ENCODE results near the gene KIF18A. TPM values are rescaled to one million over a fixed set of nuclear protein-coding genes. Genes with fewer than 3 reads are reported as not detected.

The KIF18A gene
- total RNA-seq, 1 experiment from 2014 or later = 9.0 TPM

DNA sequence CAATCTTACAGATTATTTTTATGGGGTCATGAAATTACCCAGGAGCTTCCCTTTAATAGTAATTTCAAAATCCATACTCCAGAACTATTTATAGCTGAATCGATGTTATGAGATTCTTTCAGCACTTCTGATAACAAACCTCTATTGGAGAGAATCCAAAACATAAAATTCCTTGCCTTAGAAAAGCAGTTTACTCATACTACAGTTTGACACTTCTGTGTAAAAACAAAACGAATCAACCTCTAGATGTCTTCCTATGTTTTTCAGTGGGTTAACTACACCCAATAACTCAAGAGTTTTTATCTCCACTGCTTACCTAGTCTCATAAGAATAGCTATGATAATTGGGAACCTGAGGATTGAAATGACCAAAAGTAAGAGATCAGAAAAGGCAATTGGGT lies 35.6 kb downstream of the KIF18A start:
- in situ Hi-C loops (cut with HindIII; ENCODE audit: low pct_unique_long_range_greater_than_20kb, low sequenced_read_pairs) = no loop called here
- no peak for DNase-seq (ENCODE audit: low read depth)

DNA sequence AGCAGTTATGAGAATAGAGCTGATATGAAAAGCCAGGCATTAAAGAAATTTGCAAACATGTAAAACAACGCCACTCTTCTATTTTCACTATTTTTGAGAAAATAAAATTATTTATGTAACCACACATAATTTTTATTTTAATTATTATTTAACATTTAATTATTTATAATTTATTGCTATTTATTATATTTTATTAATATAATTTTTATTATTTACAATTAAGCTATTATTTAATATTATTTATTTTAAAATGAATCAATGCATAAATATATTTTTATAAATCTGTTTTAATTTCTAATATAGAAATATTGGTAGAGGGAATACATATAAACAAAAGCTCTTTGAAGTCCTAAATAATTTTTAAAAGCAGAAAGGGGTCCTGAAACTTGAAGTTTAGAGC lies 36.7 kb downstream of the KIF18A start:
- DNase-seq (ENCODE audit: low read depth) = no peak
- in situ Hi-C loops (cut with HindIII; ENCODE audit: low pct_unique_long_range_greater_than_20kb, low sequenced_read_pairs) = no loop called here

DNA sequence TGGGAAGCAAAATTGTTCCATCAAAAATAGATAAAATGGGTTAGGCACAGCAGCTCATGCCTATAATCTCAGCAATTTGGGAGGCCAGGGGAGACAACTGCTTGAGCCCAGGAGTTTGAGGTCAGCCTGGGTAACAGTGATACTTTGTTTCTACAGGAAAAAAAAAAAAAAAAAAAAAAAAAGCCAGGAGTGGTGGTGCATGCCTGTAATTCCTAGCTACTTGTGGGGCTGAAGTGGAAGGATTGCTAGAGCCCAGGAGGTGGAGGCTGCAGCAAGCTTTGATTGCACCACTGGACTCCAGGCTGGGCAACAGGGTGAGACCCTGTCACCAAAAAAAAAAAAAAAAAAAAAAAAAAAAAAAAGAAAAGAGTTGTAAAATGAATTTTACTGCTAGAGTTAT lies 49.6 kb downstream of the KIF18A start:
- DNase-seq (ENCODE audit: low read depth) = no peak
- in situ Hi-C loops (cut with HindIII; ENCODE audit: low pct_unique_long_range_greater_than_20kb, low sequenced_read_pairs) = no loop called here

DNA sequence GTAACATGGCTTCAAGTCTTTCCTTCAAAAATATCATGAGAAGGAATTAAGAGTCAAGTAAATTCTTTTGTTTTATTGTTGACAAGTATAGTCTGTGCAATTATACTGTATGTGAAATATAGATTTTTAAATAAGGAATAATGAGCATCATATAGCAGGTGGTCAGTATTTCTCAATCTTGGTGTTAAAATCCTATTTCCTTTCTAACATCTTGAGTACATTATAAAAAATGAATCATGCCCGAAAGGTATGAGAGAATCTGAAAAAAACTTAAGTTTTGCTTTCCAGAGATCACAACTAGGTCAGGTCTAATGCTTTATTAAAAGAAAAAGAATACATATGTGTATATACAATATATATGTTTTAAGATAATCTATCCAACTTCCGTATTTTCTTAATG lies 53.1 kb downstream of the KIF18A start:
- in situ Hi-C loops (cut with HindIII; ENCODE audit: low pct_unique_long_range_greater_than_20kb, low sequenced_read_pairs) = no loop called here
- no peak for DNase-seq (ENCODE audit: low read depth)

DNA sequence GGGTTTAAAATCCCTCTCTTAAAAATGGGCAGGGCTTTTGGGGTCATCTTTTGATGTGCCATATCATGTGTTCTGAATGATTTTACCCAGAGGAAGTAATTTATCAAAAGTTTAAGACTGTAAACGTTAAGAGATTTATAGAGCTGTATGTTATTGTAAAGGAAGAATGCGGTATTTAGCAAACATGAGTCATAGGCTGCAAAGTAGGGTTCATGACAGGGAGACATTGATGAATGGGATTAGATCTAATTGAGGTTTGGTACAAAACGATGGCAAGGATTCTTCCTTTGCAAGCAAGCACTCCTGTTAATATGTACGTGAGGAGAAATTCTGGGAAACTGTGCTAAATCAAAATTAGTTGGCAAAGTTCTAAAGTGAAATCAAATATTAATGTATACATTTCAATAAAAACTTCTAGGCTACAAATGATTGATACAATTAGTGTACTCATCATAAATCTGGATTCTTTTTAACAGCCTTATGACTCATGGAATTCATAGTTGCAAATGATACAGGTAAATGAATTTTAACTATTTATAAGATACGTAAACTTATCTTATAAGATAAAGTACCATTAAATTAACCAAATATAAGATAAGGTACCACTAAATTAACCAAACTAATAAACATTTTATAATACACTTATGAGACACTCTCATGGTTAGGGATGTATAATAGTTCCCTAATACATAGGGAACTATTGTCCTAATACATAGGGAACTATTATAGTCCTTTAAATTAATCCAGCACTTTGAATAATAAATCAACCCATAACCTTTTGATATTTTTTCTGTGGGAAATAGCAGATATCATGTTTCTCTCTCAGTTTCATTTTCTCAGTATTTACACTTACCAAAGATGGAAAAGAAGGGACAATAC lies 58.4 kb downstream of the KIF18A start:
- in situ Hi-C loops (cut with HindIII; ENCODE audit: low pct_unique_long_range_greater_than_20kb, low sequenced_read_pairs) = no loop called here
- peak; percentile 46 for DNase-seq (ENCODE audit: low read depth)

DNA sequence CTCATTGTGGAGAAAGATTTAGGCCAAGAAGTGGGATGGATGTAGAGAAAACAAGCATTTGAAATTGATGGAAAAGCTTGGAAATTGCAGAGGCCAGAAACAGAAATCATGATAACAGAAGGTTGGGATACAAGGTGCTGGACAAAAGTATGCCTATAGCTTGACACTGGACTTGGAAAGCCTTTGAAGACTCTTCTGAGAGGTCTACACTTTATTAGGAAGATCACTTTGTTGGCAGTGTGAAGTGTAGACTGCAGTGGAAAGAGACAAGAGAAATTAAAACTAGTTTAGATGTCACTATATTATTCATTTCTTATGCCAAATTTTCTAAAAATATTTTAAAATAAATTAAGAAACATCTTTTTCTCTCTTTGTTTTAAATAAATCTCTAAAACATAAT lies 59.1 kb downstream of the KIF18A start:
- in situ Hi-C loops (cut with HindIII; ENCODE audit: low pct_unique_long_range_greater_than_20kb, low sequenced_read_pairs) = no loop called here
- DNase-seq (ENCODE audit: low read depth) = no peak

DNA sequence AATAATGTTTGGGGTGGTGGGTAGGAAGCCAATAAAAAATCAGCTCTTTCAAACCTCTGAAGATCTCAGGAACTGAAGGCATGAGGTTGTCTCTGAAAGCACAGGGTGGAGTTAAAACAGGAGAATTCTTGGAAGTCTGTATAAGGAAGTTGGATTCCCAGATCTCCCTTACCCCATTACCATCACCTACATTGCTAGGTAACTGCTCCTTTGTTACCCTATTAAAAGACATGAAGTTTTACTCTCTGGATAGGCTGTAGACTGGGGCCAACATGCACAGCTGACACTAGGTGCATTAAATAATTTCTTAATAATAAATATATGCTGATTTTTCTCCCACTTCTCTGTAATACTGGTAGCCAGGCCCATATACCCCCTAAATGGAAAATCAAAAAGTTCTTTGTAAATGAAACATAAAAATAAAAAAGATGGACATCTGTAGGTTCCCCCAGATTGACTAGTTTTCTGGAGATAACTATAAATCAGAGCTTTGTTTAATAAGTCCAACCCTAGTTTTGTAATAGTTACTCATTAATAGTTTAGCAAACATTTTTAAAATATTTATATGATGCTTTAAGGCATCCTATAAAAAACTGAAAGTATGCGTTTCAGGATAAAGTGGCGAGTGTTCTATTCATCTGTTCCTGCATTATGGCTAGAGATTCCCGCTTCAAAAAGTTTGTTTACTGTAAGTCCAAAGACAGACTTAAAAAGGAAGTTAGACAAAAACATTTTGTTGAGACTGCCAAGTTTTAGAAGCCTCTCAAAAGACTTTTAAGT lies 63.8 kb downstream of the KIF18A start:
- in situ Hi-C loops (cut with HindIII; ENCODE audit: low pct_unique_long_range_greater_than_20kb, low sequenced_read_pairs) = no loop called here
- no peak for DNase-seq (ENCODE audit: low read depth)

DNA sequence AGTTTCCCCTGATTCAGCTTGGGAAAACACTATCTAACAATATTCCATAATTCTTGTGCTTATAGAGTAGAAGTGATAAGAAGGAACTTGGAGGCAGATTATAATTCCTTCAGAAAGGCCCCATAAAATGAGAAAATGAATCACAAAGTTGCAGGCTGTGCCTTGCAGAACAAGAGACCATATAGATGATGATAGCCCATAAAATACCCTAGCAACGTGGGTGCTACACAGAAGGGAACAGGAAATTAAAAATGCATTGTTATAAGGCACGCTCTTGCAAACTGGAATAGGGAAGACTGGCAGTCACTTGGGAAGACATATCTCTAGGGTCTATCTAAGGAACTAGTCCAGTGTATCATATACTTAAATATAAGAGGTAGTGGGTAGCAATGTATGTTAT lies 67.6 kb downstream of the KIF18A start:
- in situ Hi-C loops (cut with HindIII; ENCODE audit: low pct_unique_long_range_greater_than_20kb, low sequenced_read_pairs) = no loop called here
- no peak for DNase-seq (ENCODE audit: low read depth)

DNA sequence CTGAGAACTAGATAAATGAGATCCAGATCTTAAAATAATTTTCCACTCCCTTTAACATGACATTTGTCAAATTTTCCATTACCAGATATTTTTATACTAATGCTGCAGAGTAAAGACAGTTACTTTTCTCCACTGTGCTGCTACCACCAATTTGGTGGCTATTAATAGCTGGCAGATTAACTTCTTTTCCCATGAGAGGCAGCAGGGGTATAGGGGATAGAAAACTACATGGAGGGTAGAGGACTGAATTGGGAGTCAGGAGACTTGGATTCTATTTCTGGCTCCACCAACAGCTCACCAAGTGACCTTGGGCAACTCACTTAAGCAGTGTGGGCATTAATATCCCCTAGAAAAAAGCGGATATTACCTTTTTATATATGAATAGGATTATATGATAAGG lies 69.2 kb downstream of the KIF18A start:
- in situ Hi-C loops (cut with HindIII; ENCODE audit: low pct_unique_long_range_greater_than_20kb, low sequenced_read_pairs) = no loop called here
- no peak for DNase-seq (ENCODE audit: low read depth)

DNA sequence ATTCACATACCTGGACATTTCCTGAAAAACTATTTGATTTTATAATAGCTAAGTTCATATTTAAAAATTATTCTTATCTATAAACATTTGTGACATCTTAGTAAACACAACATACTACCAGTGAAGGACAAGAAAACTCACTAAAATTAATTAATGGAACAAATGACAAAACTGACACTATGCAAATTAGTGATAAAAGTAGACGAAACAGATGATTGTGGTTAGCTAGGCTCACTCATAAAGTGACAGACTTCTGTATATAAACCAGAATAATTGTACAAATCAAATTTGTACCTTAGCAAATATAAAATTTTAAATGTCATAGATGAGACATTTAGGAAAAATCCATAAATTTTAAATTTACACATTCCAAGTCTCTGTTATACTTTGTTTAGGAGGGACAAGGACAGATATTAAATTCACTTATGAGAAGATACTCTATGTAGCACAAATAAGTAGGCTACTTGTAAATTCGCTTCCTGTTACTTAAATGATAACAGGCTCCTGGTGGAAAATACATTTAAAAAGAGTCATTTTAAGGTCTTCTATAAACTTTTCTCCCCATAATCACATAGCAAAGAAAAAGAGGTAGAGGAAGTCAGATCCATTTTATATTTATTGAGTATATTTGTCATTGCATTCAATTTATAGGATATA lies 81.2 kb downstream of the KIF18A start:
- in situ Hi-C loops (cut with HindIII; ENCODE audit: low pct_unique_long_range_greater_than_20kb, low sequenced_read_pairs) = no loop called here
- no peak for DNase-seq (ENCODE audit: low read depth)

DNA sequence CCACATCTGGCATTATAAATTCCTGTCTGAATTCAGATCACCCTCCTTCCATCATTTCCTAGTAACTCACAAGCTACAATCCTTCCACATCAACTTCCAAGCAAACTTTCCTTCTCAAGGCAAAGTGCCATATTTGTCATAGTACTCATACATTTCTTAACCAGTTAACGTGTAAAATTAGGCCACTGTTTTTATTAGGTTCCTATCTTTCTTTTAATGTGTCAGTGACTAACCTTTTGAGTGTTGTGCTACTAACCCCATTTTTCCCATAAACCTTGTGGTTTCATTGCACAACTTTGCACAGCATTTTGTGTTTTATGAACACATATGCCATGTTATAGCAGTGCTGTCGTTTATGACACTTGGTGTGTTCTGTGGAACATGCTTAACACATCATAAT lies 90.1 kb downstream of the KIF18A start:
- in situ Hi-C loops (cut with HindIII; ENCODE audit: low pct_unique_long_range_greater_than_20kb, low sequenced_read_pairs) = no loop called here
- DNase-seq (ENCODE audit: low read depth) = no peak

DNA sequence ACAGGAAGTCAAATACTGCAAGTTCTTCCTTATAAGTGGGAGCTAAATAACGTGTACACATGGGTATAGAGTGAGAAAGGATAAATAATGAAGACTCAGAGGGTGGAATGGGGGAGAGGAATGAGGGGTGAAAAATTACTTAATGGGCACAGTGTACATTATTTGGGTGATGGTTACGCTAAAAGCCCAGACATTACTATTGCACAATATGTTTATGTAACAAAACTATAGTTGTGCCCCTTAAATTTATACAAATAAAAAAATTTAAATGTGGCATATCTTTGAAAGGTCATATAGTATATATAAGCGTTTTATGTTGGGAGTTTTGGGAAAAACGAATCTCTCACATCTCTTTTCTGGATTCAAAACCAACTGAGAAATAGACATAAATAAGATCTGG lies 96.1 kb downstream of the KIF18A start:
- DNase-seq (ENCODE audit: low read depth) = no peak
- in situ Hi-C loops (cut with HindIII; ENCODE audit: low pct_unique_long_range_greater_than_20kb, low sequenced_read_pairs) = no loop called here

DNA sequence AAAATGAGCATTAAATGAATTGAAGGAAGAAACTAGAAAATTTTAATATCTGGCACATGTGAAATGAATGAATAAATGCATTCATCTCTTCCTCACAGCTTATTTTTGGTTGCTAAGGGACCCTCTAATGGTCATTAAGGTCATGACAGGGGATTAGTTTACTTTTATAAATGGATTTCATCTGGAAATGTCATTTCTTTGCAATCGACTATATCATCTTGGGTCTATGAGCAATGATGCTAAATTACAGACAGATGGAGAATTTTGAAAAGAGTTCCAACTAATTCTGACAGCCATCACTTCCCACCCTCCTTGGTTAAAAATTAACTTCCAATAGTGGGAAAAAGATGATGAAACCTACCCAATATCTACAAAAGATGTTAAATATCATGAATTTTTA lies 98.0 kb downstream of the KIF18A start:
- no peak for DNase-seq (ENCODE audit: low read depth)
- in situ Hi-C loops (cut with HindIII; ENCODE audit: low pct_unique_long_range_greater_than_20kb, low sequenced_read_pairs) = no loop called here

DNA sequence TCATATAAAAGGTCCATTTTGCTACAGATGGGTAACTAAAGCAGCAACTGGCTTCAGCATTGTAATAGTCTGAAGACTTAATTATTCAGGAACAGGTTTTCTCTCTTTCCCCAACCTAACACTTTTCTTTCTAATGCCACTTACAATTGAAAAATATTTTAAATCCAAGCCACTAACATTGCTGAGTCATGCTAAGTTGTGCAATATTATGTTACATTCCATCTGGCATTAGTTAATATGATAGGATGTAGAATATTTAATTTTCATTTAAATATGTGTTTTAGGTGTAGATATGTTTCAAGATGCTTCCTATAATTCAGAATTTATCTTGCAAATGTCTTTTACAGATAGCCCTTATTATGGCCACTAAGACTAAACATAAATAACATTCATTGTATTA lies 98.6 kb downstream of the KIF18A start:
- in situ Hi-C loops (cut with HindIII; ENCODE audit: low pct_unique_long_range_greater_than_20kb, low sequenced_read_pairs) = no loop called here
- DNase-seq (ENCODE audit: low read depth) = no peak

DNA sequence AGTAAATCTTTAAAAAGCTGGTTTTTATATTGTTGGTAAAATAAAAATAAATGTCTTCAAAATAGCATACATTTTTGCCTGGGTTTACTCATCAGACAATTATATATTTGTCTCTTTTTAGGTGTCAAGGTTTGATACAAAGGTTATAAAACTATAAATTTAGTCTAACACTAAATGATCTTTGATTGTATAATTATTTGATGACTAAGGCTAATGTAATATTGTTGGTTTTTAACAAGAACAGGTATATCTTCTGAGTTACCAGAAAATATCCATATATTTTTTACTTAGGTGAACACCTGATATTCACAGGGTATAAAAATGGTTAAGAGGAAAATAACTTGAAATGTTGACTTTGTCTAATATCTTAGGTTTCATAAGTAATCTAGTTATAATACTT lies 104.3 kb downstream of the KIF18A start:
- DNase-seq (ENCODE audit: low read depth) = no peak
- in situ Hi-C loops (cut with HindIII; ENCODE audit: low pct_unique_long_range_greater_than_20kb, low sequenced_read_pairs) = no loop called here

DNA sequence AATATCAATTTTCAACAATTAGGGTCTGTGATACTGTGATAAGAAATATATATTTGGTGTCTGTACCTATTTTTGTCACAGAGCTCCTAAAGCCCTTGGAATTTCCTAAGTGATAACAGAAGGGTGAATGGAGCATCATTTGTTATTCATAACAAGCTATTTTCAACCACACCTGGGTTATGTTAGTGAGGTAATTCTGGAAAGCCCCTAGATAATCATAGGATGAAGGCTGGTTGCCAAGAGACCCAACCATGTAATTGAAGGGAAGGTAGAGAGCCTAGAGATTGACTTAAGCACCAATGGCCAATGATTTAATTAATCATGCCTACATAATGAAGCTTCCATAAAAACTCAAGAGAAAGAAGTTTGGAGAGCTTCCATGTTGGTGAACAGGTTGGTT lies 109.4 kb downstream of the KIF18A start:
- no peak for DNase-seq (ENCODE audit: low read depth)
- in situ Hi-C loops (cut with HindIII; ENCODE audit: low pct_unique_long_range_greater_than_20kb, low sequenced_read_pairs) = no loop called here

DNA sequence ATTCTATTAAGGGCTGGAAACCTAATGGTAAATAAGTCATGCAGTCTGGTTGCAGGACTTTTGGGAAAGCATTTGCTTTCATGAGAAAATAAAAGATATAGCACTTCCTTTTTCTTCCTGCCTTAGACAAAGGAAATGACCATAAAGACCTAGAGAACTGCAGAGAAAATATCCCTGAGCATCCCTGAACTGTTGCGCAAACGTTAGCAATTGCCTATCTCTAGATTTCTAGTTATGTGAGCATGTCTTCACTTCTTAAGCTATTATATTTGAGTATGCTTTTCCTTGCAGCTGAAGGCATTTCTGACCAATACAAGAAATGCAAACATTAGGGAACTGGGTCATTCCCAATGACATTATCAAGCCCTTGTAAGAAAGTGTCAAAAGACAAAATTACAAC lies 110.6 kb downstream of the KIF18A start:
- in situ Hi-C loops (cut with HindIII; ENCODE audit: low pct_unique_long_range_greater_than_20kb, low sequenced_read_pairs) = no loop called here
- no peak for DNase-seq (ENCODE audit: low read depth)

DNA sequence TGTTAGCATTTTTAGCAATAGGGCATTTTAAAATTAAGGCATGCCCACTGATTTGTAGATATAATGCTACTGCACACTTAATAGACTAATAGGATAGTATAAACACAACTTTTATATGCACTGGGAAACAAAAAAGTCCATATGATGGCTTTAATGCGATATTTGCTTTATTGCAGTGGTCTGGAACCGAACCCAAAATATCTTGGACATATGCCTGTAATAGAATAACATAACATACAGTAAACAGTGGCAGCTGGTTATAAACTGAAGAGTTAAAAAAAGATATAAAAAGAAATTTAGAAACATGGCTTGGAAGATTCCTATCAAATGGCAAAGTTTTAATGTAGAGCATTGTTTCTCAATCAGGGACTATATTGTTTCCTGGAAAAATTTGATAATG lies 111.9 kb downstream of the KIF18A start:
- no peak for DNase-seq (ENCODE audit: low read depth)
- in situ Hi-C loops (cut with HindIII; ENCODE audit: low pct_unique_long_range_greater_than_20kb, low sequenced_read_pairs) = no loop called here

DNA sequence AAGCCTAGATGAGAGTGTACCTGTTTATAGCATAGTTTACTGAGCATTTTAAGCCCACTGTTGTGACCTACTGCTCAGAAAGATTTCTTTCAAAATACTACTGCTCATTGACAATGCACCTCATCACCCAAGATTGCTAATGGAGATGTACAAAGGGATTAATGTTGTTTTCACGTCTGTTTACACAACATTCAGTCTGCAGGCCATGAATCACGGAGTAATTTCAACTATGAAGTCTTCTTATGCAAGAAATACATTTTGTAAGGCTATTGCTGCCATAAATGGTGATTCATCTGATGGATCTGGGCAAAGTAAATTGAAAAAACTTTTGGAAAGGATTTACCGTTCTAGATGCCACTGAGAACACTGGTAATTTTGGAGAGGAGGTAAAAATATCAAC lies 112.9 kb downstream of the KIF18A start:
- no peak for DNase-seq (ENCODE audit: low read depth)
- in situ Hi-C loops (cut with HindIII; ENCODE audit: low pct_unique_long_range_greater_than_20kb, low sequenced_read_pairs) = no loop called here
